Umbilical cord (tissue), 2 donors: ENCODE results near the gene PTPRU. TPM values are rescaled to one million over a fixed set of nuclear protein-coding genes. Genes with fewer than 3 reads are reported as not detected.

Experiments
- DNase-seq: peaks from one replicate; pipeline ENCODE4 v3.0.0-alpha.2; 2015; ENCODE audit warnings: low spot score
- total RNA-seq: library from RNA; depleted of rRNA; stranded (reverse); fragments of >200 nt; gene quantifications from one replicate; pipeline ENCODE4 v1.2.3, GENCODE V29; 2014; ENCODE audit warnings: low replicate concordance; ENCODE audit not compliant: insufficient read depth

Gene PTPRU
- total RNA-seq, 1 donor from 2014 or later, result 35.2 TPM

DNA sequence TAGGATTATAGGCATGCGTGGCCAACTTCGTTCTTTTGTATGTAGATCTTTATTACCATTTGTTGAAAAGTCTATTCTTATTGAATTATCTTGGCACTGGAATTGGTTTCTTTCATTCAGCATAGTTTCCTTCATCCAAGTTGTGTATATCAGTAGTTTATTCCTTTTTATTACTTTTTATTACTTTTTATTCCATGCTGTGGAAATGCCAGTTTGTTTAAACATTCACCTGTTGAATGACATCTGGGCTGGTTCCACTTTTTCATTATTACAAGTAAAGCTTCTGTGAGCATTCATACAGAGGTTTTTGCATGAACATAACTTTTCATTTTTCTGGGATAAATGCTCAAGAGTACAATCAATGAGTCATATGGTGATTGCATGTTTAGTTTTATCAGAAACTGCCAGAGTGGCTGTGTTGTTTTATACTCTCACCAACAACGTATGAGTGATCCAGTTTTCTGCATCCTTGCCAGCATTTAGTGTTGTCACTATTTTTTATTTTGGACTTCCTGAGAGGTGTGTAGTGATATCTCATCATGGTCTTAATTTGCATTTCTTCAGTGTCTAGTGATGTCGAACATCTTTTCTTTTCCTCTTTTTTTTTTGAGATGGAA, 28.6 kb downstream of the PTPRU start:
- peak; percentile 40 for DNase-seq

GRCh38 chr1:29266912-29267311, 30.6 kb downstream of the PTPRU start:
- no peak for DNase-seq

DNA sequence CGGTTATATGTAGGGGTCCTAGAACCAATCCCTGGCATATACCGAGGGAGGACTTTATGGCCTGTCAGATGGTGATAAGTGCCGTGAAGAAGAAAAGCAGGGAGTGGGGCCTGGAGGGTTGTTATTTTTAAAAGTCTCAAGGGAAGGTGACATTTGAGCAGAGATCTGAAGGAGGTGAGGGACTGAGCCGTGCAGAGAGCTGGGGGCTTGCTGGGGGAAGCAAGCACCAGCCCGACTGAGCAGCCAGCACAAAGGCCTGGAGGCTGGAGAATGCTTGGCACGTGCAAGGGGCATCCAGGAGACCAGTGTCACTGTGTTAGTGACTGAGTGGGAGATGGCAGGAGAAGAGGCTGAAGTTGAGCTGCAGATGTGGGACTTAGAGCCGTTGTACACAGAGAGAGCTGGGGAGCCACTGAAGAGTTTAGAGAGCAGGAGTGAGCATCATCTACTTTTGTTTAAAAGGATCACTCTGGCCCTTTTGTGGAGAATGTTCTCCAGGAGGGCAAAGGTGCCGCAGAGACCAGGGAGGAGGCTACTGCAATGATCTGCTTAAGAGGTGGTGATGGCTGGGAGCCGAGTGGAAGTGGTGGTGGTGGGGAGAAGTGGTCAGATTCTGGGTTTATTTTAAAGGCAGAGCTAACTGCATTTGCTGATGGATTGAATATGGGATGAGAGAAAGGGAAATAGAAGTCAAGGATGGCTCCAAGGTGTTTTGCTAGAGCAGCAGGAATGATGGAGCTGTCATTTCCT, 31.2 kb downstream of the PTPRU start:
- no peak for DNase-seq

DNA sequence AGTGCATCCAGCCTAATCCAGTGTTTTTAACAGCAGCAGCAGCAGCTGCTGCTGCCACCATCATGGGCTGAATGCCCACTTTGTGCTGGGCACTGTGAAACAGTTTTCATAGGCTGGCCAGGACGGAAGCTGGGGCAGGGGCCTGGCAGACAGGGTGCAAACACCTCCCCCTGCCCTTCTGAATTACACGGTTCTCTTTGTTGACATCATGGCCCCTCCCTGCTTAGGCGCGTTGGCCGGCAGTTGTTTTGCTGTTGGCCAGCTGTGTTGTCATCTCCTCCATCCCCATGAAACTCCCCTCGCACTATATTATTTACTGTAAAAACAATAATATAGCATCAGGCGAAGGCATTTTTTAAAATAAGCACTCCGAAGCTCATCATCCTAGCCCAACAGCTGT, 33.1 kb downstream of the PTPRU start:
- DNase-seq, result no peak

DNA sequence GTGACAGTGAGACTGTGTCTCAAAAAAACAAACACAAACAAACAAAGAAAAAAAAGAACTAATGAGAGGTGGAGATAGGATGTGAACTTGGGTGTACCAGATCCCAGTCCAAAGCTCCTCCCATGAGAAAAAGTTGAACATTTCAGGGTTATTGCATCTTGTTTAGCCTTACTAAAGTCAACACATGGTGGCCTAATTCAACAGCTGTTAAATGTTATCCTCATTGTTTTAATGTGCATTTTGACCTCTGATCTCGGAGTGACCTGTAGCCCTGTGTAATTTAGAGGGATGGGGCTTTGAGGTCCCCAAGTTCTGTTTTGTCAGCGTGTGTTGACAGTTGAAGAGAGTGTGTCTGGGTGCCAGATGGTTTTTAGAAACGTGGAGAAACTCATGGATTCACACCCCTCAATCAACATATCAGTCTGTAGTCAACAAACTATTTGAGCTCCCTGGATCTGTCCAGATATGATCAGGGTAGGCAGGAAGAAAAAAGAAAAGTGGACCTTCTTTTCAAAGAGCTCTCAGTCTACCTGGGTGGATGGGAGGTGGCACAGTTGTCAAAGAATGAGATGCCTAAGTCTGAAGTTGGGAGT, 34.7 kb downstream of the PTPRU start:
- no peak for DNase-seq

DNA sequence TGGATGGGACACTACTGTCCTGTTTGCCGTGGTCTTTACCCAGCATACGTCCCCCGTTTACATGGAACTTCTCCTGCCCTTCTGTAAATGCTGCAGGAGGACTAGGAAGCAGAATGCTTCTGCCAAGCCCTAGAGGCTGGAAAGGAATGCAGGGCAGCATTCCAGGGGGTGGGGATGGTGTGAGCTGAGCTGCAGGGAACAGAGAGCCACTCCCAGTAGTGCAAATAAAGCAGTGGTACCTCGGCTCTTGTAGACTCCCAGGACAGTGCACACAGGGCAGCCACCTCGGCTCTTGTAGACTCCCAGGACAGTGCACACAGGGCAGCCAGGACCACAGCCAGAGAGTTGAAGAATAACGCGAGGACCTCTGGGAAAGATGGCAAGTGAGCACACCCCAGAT, 35.4 kb downstream of the PTPRU start:
- DNase-seq, result peak; percentile 94

DNA sequence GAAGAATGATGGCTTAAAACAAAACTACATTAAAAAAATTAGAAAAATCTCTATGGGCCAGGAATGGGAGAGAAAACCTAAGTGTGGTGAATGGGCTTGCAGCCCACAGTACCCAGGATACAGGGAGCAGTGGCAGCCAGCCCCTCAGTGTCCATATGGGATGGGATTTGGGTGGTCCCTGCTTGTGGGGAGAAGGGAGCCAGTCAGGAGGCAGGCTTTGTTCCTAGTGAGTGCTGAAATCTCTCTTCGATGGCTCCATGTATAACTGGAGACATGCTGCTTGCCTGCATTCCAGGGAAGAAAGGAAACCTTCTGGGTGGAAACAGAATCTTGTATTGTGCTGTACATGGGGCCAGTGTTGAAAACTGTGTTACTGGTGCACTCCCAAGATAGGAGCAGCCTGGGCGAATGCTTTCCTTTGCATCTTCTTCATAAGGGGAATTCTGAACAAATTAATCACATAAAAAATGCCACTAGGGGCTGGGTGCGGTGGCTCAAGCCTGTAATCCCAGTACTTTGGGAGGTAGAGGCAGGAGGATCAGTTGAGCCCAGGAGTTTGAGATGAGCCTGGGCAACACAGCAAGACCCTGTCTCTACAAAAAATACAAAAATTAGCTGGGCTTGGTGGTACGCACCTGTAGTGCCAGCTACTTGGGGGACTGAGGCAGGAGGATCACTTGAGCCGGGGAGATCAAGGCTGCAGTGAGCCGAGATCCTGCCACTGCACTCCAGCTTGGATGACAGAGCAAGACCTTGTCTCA, 36.0 kb downstream of the PTPRU start:
- DNase-seq, result peak; percentile 30

DNA sequence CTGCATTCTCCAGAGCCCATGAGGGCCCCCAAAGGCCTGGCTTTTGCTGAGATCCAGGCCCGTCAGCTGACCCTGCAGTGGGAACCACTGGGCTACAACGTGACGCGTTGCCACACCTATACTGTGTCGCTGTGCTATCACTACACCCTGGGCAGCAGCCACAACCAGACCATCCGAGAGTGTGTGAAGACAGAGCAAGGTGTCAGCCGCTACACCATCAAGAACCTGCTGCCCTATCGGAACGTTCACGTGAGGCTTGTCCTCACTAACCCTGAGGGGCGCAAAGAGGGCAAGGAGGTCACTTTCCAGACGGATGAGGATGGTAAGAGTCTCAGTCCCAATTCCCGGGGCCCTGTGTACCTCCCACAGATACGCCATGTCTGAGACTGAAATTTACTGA, 39.1 kb downstream of the PTPRU start:
- no peak for DNase-seq

DNA sequence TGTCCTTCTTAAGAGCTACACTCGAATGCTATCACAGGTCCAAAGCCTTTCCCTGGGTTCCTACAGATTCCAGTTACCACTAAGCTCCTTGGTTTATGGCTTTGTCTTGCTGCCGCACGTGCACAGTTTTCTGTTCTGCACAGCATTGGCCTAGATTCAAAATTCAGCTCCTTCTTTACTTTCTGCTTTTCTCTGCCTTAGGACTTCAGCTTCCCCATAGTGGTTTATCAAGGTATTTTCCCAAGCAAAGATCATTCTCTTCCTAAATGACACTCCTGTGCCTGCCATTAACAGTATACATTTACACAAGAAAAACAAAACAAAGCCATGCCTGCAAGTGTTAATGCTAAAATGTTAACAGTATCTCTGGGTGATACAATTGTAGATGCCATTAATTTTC, 41.8 kb downstream of the PTPRU start:
- peak; percentile 19 for DNase-seq

GRCh38 chr1:29279406-29279805, 43.1 kb downstream of the PTPRU start:
- DNase-seq, result no peak

GRCh38 chr1:29279951-29280391, 43.6 kb downstream of the PTPRU start:
- DNase-seq, result no peak

GRCh38 chr1:29280409-29281131, 44.2 kb downstream of the PTPRU start:
- DNase-seq, result no peak

GRCh38 chr1:29281571-29281970, 45.2 kb downstream of the PTPRU start:
- no peak for DNase-seq

GRCh38 chr1:29282135-29282923, 46.0 kb downstream of the PTPRU start:
- no peak for DNase-seq

DNA sequence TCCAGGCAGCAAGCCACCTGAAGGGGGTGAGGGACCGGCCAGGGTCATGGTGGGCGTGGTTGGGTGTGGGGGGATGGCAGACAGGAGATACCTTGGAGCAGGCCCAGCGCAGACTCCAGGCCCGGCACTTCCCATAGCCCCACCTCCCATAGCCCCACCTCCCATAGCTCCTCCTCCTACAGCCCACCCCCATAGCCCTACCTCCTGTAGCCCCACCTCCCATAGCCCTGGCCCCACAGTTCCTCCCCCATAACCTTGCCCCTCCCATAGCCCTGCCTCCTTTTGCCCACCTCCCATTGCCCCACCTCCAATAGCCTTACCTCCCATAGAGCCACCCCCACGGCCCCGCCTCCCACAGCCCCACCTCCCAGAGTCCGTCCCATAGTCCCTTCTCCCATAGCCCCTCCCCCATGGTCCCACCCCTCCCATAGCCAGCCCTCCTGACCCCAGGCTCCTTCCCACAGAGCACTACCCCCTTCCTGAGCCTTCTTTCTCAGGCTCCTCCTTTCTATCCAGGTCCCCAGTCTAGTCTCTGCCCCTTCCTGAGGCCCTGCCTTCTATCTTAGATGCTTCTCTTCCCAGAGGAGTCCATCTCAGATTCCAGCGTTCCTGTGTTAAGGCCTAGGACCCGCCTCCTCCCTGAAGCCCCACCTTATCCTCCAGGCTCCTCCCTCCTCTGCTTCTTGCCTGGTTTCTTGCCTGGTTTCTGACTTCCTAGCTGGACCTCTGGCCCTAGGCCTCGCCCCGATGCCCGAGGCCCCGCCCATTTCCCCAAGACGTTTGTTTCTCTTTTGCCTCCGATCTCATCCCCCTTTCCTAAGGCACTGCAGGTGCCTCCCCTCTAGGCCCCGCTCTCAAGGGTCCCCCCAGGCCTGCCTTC, 46.8 kb downstream of the PTPRU start:
- peak; percentile 83 for DNase-seq

- DNase-seq, result no peak
Observed at GRCh38 chr1:29283804-29284195, 47.5 kb downstream of the PTPRU start.

GRCh38 chr1:29284286-29284960, 48.1 kb downstream of the PTPRU start:
- no peak for DNase-seq

- DNase-seq, result no peak
Observed at GRCh38 chr1:29284961-29285560, 48.7 kb downstream of the PTPRU start.

DNA sequence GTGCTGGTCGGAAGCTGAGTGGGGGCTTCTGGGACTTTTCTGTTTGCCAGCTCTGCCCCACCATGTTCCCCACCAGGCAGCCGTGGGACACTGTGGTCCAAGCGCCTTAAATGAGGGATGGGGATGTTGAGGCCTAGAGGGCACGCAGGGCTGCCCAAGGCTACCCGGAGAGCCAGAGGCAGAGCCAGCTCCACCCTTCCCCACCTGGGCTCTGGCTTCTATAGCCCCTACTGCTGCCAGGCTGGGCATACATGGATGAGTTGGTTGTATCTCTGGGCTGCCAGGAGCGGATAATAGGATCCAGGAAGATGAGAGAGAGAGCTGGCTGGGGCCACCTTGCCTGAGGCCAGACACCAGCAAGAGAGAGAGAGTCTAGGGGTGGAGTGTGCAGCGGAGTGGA, 49.4 kb downstream of the PTPRU start:
- DNase-seq, result no peak
